Activated naive CD8-positive, alpha-beta T cell treated with anti-CD3 and anti-CD28 coated beads for 36 hours (primary cell): Measurements from ENCODE around the gene ARSD. TPM values are rescaled to one million over a fixed set of nuclear protein-coding genes. Genes with fewer than 3 reads are reported as not detected.

Experiments used
- DNase-seq: peaks from one replicate; pipeline ENCODE4 v3.0.0; 2021
- H3K27ac Mint-ChIP-seq: one replicate; pipeline ENCODE4 v1.8.0; 2022; ENCODE audit warnings: mild to moderate bottlenecking, moderate library complexity, mixed read lengths
- H3K27me3 Mint-ChIP-seq: one replicate; pipeline ENCODE4 v1.8.0; 2022; ENCODE audit warnings: mild to moderate bottlenecking, mixed read lengths
- H3K36me3 Mint-ChIP-seq: one replicate; pipeline ENCODE4 v1.8.0; 2021; ENCODE audit warnings: mild to moderate bottlenecking, mixed read lengths
- H3K4me1 Mint-ChIP-seq: one replicate; pipeline ENCODE4 v1.8.0; 2021; ENCODE audit warnings: mixed read lengths
- H3K4me3 Mint-ChIP-seq: one replicate; pipeline ENCODE4 v1.8.0; 2022; ENCODE audit warnings: mild to moderate bottlenecking, moderate library complexity, mixed read lengths
- H3K9me3 Mint-ChIP-seq: one replicate; pipeline ENCODE4 v1.8.0; 2022; ENCODE audit warnings: mixed read lengths
- total RNA-seq, 2 experiments: library from RNA; stranded (reverse); gene quantifications; one replicate each; pipeline ENCODE4 v1.2.3, GENCODE V29; 2021

Gene ARSD
- total RNA-seq, 2 experiments from 2014 or later = 1.5 TPM

DNA sequence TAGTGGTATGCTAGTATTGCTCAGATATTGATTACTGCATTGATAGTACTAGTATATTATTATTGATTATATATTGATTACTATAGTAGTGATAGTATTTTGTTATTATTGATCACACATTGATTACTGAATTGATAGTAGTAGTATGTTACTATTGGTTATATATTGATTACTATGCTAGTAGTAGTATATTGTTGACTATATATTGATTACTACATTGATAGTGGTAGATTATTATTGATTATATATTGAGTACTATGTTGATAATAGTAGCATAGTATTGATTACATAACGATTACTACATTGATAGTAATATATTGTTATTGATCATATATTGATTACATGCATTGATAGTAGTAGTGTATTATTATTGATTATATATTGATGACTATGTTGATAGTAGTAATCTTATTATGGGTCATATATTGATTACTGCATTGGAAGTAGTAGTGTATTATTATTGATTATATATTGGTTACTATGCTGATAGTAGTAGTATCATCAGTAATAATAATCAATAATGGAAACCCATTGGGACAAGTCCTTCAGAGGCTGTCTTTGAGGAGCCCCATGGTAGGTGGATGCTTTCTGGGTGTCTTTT is 69.8 kb downstream of the ARSD start:
- H3K9me3 Mint-ChIP-seq = no peaks in the 10 kb centered on the region
- no peak for DNase-seq
- no peak overlapping the region for H3K27ac Mint-ChIP-seq
- no peaks in the 10 kb centered on the region for H3K36me3 Mint-ChIP-seq
- no peak overlapping the region for H3K4me3 Mint-ChIP-seq
- H3K4me1 Mint-ChIP-seq = no peaks in the 10 kb centered on the region
- no peaks in the 10 kb centered on the region for H3K27me3 Mint-ChIP-seq

DNA sequence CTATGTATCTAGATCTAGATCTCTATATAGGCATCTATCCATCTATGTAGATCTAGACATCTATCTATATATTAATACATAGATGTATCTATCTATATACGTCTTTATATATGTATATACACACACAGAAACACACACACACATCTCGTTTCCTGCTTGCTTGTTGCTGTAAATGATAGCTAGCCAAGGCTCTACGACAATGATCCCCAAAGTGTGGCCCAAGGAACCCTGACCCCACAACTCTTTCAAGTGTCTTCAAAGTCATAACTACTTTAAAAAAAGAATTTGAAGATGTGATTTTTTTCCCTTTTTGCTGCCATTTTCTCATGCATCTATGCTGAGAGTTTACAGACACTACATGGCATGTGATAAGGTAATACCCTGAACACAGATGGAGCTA is 71.6 kb downstream of the ARSD start:
- Mint-ChIP-seq H3K4me1 (no peaks in the 10 kb centered on the region), H3K27me3 (no peaks in the 10 kb centered on the region), H3K9me3 (no peaks in the 10 kb centered on the region)

DNA sequence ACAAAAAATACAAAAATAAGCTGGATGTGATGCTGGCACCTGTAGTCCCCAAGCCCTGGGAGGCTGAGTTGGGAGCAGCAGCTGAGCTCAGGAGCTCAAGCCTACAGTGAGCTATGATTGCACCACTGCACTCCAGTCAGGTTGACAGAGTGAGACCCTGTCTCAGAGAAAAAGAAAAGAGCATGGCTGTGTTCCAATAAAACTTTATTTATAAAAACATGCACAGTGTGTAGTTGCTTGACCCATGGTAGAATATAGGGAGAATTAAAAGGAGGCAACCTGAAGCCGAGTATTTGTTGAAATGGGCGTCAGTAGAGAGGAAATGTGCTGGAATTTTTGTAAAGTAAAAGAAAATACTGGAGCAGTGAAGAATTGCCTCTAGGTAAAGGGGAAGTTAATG is 73.4 kb downstream of the ARSD start:
- Mint-ChIP-seq H3K9me3 (no peaks in the 10 kb centered on the region), H3K27ac (no peak overlapping the region), H3K4me1 (no peaks in the 10 kb centered on the region), H3K27me3 (no peaks in the 10 kb centered on the region), H3K4me3 (no peak overlapping the region), H3K36me3 (no peaks in the 10 kb centered on the region)
- no peak for DNase-seq

More for the DNA sequence above, 71.6 kb downstream of the ARSD start:
- Mint-ChIP-seq H3K27ac (no peak overlapping the region), H3K4me3 (no peak overlapping the region), H3K36me3 (no peaks in the 10 kb centered on the region)
- DNase-seq = no peak

DNA sequence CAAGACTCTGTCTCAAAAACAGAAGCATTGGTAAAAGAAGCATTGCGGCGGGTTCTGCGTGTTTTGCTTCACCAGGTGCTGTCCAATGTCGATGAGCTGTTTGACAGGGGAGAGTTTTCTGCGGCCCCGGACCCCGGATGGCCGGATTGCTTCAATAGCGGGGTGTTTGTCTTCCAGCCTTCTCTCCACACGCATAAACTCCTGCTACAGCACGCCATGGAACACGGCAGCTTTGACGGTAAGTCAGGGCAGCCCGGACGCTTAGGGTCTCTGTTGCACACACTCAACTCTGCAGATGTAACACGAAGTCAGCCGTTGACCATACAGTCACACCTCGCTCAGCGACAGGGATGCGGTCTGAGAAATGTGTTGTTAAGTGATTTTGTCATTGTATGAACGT is 74.2 kb downstream of the ARSD start:
- H3K9me3 Mint-ChIP-seq = no peaks in the 10 kb centered on the region
- H3K4me1 Mint-ChIP-seq = no peaks in the 10 kb centered on the region
- no peak overlapping the region for H3K27ac Mint-ChIP-seq
- DNase-seq = no peak
- no peaks in the 10 kb centered on the region for H3K27me3 Mint-ChIP-seq
- no peak overlapping the region for H3K4me3 Mint-ChIP-seq
- H3K36me3 Mint-ChIP-seq = no peaks in the 10 kb centered on the region

Other genes starting within 250 kb of the ARSD start
- 100 to 1,000 TPM; 112 to 116 TPM for gene CD99, start 238.0 kb downstream of the ARSD start, total RNA-seq
- not detected for gene XG, start 177.3 kb downstream of the ARSD start, total RNA-seq
- not detected for gene GYG2, start 100.4 kb downstream of the ARSD start, total RNA-seq
- not detected for gene ARSH, start 77.2 kb upstream of the ARSD start, total RNA-seq
- not detected for gene ARSF, start 112.1 kb upstream of the ARSD start, total RNA-seq